WI38 (cell line): ENCODE measurements around the gene KIF26A.

Source experiments
- H3K4me3 ChIP-seq: 2 replicates; pipeline ENCODE4 v1.5.1; 2011; ENCODE audit warnings: low read depth, mild to moderate bottlenecking, control low read depth, low read length
- CTCF ChIP-seq: IDR thresholded peaks from 2 replicates; pipeline ENCODE4 v1.5.1; 2012; ENCODE audit warnings: low read depth, mild to moderate bottlenecking, control low read depth, low read length

Gene KIF26A

GRCh38 chr14:104190396-104191000 lies 52.1 kb downstream of the KIF26A start:
- no peak for TF ChIP-seq CTCF
- H3K4me3 ChIP-seq = no peak overlapping the region

- TF ChIP-seq CTCF = no peak
- H3K4me3 ChIP-seq = no peak overlapping the region
Observed at GRCh38 chr14:104191409-104191997, 53.1 kb downstream of the KIF26A start.

GRCh38 chr14:104192146-104192882 lies 53.9 kb downstream of the KIF26A start:
- H3K4me3 ChIP-seq = no peak overlapping the region
- TF ChIP-seq CTCF = no peak

GRCh38 chr14:104192883-104193245 lies 54.5 kb downstream of the KIF26A start:
- no peak for TF ChIP-seq CTCF
- H3K4me3 ChIP-seq = no peak overlapping the region

GRCh38 chr14:104194016-104194415 lies 55.6 kb downstream of the KIF26A start:
- no peak overlapping the region for H3K4me3 ChIP-seq
- no peak for TF ChIP-seq CTCF

- H3K4me3 ChIP-seq = no peak overlapping the region
- TF ChIP-seq CTCF = no peak
Observed at GRCh38 chr14:104194716-104195115, 56.3 kb downstream of the KIF26A start.

GRCh38 chr14:104195361-104195760 lies 57.0 kb downstream of the KIF26A start:
- TF ChIP-seq CTCF = no peak
- H3K4me3 ChIP-seq = no peak overlapping the region
